WI38 (cell line): ENCODE measurements around the gene MBTPS2.

Source experiments
- H3K4me3 ChIP-seq: 2 replicates; pipeline ENCODE4 v1.5.1; 2011; ENCODE audit warnings: low read depth, mild to moderate bottlenecking, control low read depth, low read length
- CTCF ChIP-seq: IDR thresholded peaks from 2 replicates; pipeline ENCODE4 v1.5.1; 2012; ENCODE audit warnings: low read depth, mild to moderate bottlenecking, control low read depth, low read length

The MBTPS2 gene

GRCh38 chrX:21912989-21913388 lies 73.6 kb downstream of the MBTPS2 start:
- TF ChIP-seq CTCF, result no peak
- no peak overlapping the region for H3K4me3 ChIP-seq

- no peak for TF ChIP-seq CTCF
- peak overlapping the region; percentile 36; the same call in 1 of the 2 replicates for H3K4me3 ChIP-seq
These were observed 86.7 kb downstream of the MBTPS2 start for GRCh38 chrX:21926116-21926515.

GRCh38 chrX:21926527-21927278 lies 87.3 kb downstream of the MBTPS2 start:
- no peak for TF ChIP-seq CTCF
- peak overlapping the region; percentile 36 for H3K4me3 ChIP-seq

GRCh38 chrX:21929209-21929608 lies 89.8 kb downstream of the MBTPS2 start:
- H3K4me3 ChIP-seq, result no peak overlapping the region
- no peak for TF ChIP-seq CTCF

GRCh38 chrX:21930986-21931385 lies 91.6 kb downstream of the MBTPS2 start:
- TF ChIP-seq CTCF, result no peak
- no peak overlapping the region for H3K4me3 ChIP-seq

- no peak for TF ChIP-seq CTCF
- no peak overlapping the region for H3K4me3 ChIP-seq
These were observed 93.0 kb downstream of the MBTPS2 start for GRCh38 chrX:21932292-21933002.

- no peak for TF ChIP-seq CTCF
These were observed 93.7 kb downstream of the MBTPS2 start for GRCh38 chrX:21933077-21933476.

More at GRCh38 chrX:21933077-21933476, 93.7 kb downstream of the MBTPS2 start:
- no peak overlapping the region for H3K4me3 ChIP-seq
